ENCODE data around the gene MAD1L1.
A peak's percentile ranks its signal among the peaks of the same experiment; 100 is the strongest.

MAD1L1 gene

GRCh38 chr7:2217206-2217605 lies 15.5 kb downstream of the MAD1L1 start:
- no peak for DNase-seq

GRCh38 chr7:2215851-2216250 lies 16.9 kb downstream of the MAD1L1 start:
- DNase-seq: no peak

GRCh38 chr7:2214636-2215035 lies 18.1 kb downstream of the MAD1L1 start:
- DNase-seq: no peak

DNA sequence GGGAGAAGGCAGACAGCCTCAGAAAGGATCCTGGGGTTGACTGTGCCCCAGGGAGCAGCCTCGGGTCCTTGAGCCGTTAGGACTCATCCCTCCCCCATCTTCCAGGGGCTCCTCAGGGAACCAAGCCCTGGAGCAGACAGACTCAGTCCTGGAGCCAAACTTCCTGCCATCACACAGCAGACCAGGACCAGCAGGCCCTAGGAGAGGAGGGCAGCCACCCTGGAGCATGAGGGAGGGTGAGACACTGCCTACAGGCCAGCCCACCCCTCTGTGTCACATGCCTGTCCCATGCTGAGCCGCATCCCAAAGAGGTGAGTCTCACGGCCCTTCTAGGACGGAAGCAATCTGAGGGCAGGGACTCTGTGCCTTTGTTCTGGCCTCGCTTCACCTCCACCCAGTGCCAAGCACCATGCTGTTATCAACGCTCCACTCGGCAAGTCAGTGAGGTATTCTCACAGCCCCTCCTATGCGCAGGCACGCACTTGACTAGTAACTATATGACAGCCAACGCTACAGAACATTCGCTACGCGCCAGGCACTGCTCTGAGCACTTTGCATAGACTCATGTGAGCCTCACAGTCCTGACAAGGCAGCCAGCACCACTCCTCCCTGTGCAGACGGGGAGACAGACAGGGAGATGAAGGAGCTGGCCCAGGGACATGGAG lies 19.1 kb downstream of the MAD1L1 start:
- no peak for DNase-seq

- DNase-seq: no peak
Observed at GRCh38 chr7:2212906-2213305, 19.8 kb downstream of the MAD1L1 start.

- DNase-seq: no peak
Observed at GRCh38 chr7:2211926-2212325, 20.8 kb downstream of the MAD1L1 start.

- DNase-seq: no peak
Observed at GRCh38 chr7:2211259-2211880, 21.4 kb downstream of the MAD1L1 start.

GRCh38 chr7:2210551-2211258 lies 22.0 kb downstream of the MAD1L1 start:
- no peak for DNase-seq

DNA sequence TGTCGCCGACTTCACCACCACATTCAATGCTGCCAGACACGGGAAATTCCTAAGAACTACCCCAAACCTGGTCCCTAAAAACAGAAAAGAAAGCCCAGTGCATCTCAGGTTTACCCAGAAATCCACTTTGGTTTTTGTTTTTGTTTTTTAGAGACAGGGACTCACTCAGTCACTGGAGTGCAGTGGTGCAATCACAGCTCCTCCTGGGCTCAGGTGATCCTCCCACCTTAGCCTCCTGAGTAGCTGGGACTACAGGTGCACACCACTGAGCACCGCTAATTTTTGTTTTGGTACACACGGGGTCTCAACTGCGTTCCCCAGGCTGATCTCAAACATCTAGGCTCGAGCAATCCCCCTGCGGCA lies 22.8 kb downstream of the MAD1L1 start:
- DNase-seq: no peak

DNA sequence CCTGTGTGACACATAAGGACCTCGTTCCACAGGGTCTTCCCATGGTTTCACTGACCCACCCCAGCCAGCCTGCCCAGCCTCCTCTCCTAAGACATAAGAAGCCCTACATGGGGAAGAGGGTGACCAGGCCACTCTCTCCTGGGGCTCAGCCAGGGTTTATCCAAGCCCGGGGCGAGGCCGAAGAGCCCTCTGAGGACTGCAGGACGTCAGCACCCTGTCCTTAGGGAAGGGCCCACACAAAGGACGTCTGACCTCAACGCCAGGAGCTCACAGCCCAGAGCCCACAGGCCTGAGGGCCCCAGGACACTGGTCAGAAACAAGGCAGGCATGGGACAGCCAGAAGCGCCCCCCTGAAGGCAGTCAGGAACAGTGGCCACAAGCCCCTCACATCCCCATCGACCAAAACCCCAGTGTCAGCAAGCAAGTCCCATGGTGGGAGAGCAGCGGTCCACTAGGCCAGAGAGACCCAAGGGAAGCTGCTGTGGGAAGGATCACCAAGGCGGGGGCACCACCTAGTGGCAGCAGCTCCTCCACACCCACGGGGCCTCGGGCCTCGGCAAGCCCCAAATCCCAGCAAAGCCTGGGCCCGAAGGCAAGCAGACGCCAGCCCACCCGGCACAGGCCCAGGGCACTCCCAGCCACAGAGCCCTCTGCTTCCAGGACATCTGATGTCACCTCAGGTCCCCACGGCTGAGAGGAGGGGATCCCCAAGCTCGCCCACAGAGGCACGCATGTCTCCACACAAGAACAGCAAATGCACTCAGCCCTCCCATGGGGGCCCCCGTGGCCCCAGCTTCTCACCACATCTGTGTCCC lies 23.4 kb downstream of the MAD1L1 start:
- DNase-seq: peak; percentile 50 to 56

DNA sequence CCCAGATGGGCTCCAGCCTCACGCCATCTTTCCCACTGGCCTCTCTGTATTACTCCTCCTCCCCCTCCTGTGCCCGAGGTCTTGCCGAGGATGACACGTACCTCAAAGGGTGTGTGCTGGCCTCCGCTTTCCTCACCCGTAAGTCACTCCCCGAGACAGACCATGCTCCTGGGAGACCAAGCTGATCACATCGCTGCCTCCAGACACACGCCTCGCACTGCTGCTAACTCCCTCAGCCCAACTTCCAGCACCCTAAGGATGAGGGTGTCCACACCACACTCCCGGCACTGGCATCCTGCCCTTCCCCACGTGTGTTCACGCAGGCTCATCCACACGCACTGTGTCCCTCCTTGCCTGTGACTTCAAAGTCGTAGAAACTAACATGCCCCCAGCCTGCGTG lies 24.0 kb downstream of the MAD1L1 start:
- DNase-seq: no peak

DNA sequence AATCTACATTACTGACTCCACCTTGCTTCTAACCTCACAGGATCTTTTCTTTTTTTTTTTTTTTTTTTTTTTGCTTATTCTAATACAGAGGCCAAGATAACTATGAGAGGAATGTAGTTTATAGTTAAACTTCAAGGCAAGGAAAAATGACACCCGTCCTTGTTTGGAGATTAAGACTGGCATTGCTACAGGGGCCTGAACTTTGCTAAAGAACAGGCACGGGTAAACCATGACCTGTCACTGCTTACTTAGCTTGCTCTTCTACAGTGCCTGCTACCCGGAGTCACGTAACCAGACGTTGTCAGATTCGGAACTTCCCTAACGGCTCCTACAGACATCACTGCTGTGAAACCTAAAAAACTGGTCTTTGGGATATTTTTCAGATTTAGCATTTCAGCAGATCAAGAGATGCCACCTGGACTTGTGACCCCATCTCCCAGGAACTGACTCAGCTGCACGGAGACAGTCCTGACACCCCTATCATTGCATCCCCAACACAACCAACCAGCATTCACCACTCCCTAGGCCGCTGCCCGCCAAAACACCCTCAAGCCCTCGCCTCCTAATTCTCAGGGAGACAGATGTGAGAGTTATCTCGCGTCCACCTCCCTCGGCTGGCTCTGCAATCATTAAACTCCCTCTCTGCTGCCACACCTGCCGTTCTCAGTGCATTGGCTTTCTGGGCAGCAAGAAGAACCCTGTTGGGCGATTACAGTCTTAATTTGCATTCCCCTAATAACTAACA lies 27.5 kb downstream of the MAD1L1 start:
- no peak for DNase-seq

DNA sequence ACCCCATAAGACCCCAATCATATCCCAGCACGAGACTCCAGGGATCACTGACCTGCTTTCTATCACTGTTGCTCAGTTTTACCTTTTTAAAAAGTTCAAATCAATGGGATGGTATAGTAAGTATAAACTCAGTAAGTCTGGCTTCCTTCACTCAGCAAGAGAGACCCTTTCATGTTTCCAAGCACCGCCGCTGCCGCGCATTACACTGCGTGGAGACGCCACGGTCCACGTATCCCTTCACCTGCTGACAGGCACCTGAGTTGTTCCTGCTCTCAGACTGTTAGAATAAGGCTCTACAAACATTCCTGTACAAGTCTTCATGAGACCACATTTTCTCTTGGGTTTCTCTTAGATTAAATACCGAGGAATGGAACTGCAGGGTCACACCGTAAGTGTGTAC lies 28.3 kb downstream of the MAD1L1 start:
- no peak for DNase-seq

DNA sequence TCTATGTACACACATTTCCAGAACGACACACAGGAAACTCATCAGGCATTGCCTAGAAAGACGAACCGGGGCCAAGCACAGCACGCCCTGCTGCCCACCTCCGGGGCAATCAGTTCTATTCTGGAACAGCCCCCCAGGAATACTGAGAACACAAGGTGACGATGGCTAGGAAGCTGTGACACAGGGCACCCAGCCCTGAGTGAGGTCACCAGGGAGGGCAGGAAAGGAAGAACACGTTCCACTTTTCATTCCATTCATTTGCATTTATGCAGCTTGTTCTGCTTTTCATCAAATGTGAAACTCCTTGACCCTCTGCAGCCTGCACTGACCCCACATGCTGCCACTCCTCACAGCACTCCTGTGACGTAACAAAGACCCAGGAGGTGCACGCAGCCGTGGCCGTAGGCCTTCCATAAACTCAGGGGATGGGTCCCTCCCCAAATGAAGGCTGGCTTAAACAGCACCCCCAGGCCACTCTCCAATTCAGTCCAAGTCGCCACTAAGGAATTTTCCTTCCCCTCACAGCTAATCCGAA lies 28.9 kb downstream of the MAD1L1 start:
- DNase-seq: no peak

- DNase-seq: no peak
Observed at GRCh38 chr7:2202901-2203765, 29.6 kb downstream of the MAD1L1 start.

- no peak for DNase-seq
Observed at GRCh38 chr7:2202361-2202761, 30.4 kb downstream of the MAD1L1 start.

DNA sequence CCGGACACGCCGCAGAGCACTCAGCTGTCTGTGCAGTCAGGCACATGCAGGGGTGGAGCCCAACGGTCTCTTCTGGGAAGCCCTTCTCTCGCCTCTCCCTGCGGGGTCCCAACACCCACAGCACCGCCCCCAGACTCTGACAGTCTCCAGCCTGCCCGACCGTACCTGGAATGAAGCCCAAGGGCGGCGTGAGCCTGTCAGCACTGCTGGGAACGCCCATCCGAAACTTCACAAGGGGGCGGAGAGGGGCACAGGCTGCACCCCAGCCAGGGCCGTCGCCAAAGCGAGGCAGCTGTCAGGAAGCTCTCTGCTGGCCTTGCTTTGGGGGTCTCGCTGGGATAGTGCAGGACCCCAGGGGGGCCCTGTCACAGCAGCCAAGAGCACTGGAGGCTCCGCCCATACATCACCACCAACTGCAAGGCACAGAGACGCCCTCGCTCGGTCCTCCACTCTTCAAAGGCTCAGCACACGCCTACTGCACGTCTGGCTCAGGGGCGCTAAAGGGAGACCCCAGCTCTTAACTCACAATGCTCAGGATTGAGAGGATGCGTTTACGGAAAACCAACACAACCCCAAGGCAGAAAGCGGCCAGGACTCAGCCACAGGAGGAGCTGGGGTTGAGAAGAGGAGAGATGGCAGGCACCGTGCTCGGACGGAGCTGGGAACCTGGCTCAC lies 30.9 kb downstream of the MAD1L1 start:
- no peak for DNase-seq

- no peak for DNase-seq
Observed at GRCh38 chr7:2201128-2201527, 31.6 kb downstream of the MAD1L1 start.

GRCh38 chr7:2200584-2200980 lies 32.2 kb downstream of the MAD1L1 start:
- no peak for DNase-seq

- no peak for DNase-seq
Observed at GRCh38 chr7:2199956-2200583, 32.7 kb downstream of the MAD1L1 start.

Measured in stimulated activated CD4-positive, alpha-beta T cell treated with anti-CD3 and anti-CD28 coated beads, Interleukin-2, amount 100 ng/mL, for 24 hours (primary cell).